Measurements from ENCODE around the gene KCTD20. TPM values are rescaled to one million over a fixed set of nuclear protein-coding genes. Genes with fewer than 3 reads are reported as not detected.
"Not testable (repeated sequence)": the region's sequence is repeated elsewhere in the genome, so short reads cannot be mapped to it uniquely, and the experiment has no call there.

KCTD20 gene
- total and polyA plus RNA-seq, 2 experiments from 2014 or later, result 7.4 to 25.0 TPM

DNA sequence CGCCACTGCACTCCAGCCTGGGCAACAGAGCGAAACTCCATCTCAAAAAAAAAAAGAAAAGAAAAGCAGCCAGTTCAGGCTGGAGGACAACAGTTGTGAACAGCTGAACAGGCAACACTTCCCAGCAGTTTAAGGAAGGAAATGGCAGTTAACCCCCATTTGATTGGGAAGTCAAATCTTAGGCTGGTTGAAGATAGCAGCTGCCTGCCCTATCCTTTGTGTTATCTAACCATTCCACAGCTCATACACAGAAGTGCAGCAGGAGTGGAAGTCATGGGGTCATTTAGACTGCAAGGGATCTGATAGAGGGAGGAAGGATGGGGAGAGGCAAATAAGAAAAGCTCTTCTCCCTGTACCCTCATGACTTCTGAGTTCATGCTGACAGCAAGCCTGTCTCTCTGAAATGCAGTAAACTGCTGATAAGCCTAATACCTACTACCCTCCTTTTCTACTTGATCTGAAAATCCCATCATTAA lies 35.3 kb downstream of the KCTD20 start:
- ATAC-seq (no peak), DNase-seq (ENCODE audit: low spot score) (no peak)
- no peak for TF ChIP-seq NANOG (IDR thresholded peaks at IDR 0.05; ENCODE audit: borderline replicate concordance)
- no peak for TF ChIP-seq STAT1 (IDR thresholded peaks at IDR 0.05; ENCODE audit: unreplicated experiment)
- TF ChIP-seq, protein P1, sequence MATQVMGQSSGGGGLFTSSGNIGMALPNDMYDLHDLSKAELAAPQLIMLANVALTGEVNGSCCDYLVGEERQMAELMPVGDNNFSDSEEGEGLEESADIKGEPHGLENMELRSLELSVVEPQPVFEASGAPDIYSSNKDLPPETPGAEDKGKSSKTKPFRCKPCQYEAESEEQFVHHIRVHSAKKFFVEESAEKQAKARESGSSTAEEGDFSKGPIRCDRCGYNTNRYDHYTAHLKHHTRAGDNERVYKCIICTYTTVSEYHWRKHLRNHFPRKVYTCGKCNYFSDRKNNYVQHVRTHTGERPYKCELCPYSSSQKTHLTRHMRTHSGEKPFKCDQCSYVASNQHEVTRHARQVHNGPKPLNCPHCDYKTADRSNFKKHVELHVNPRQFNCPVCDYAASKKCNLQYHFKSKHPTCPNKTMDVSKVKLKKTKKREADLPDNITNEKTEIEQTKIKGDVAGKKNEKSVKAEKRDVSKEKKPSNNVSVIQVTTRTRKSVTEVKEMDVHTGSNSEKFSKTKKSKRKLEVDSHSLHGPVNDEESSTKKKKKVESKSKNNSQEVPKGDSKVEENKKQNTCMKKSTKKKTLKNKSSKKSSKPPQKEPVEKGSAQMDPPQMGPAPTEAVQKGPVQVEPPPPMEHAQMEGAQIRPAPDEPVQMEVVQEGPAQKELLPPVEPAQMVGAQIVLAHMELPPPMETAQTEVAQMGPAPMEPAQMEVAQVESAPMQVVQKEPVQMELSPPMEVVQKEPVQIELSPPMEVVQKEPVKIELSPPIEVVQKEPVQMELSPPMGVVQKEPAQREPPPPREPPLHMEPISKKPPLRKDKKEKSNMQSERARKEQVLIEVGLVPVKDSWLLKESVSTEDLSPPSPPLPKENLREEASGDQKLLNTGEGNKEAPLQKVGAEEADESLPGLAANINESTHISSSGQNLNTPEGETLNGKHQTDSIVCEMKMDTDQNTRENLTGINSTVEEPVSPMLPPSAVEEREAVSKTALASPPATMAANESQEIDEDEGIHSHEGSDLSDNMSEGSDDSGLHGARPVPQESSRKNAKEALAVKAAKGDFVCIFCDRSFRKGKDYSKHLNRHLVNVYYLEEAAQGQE (IDR thresholded peaks at IDR 0.05; ENCODE audit: unreplicated experiment), result no peak
- TF ChIP-seq, protein P2, sequence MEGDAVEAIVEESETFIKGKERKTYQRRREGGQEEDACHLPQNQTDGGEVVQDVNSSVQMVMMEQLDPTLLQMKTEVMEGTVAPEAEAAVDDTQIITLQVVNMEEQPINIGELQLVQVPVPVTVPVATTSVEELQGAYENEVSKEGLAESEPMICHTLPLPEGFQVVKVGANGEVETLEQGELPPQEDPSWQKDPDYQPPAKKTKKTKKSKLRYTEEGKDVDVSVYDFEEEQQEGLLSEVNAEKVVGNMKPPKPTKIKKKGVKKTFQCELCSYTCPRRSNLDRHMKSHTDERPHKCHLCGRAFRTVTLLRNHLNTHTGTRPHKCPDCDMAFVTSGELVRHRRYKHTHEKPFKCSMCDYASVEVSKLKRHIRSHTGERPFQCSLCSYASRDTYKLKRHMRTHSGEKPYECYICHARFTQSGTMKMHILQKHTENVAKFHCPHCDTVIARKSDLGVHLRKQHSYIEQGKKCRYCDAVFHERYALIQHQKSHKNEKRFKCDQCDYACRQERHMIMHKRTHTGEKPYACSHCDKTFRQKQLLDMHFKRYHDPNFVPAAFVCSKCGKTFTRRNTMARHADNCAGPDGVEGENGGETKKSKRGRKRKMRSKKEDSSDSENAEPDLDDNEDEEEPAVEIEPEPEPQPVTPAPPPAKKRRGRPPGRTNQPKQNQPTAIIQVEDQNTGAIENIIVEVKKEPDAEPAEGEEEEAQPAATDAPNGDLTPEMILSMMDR (conservative IDR thresholded peaks at IDR 0.05; ENCODE audit: low read depth in 2 of 2), result no peak
- no peak for TF ChIP-seq ZNF114 (CRISPR knock-in tag; IDR thresholded peaks at IDR 0.05)
- TF ChIP-seq EZH2 (IDR thresholded peaks at IDR 0.05; ENCODE audit: low read depth, unreplicated experiment), result no peak
- Histone ChIP-seq H2AFZ (no peak overlapping the region), H3K4me1 (ENCODE audit: insufficient read depth) (no peaks in the 10 kb centered on the region), H3K27ac (ENCODE audit: low read depth) (no peak overlapping the region), H3F3A (replicated peaks; ENCODE audit: low read depth) (no peaks in the 10 kb centered on the region), H3K4me3 (no peak overlapping the region), H3K79me2 (replicated peaks; ENCODE audit: insufficient read depth) (no peaks in the 10 kb centered on the region), H3K36me3 (ENCODE audit: insufficient read depth) (peaks cover 11% of the 10 kb centered on the region), H3K27me3 (ENCODE audit: insufficient read depth) (no peaks in the 10 kb centered on the region), H4K20me1 (replicated peaks; ENCODE audit: insufficient read depth) (peaks cover 15% of the 10 kb centered on the region), H3K4me2 (no peak overlapping the region), H3K9me2 (ENCODE audit: insufficient read depth) (no peaks in the 10 kb centered on the region)
- peaks cover 28% of the 10 kb centered on the region for H3K36me3 Mint-ChIP-seq (ENCODE audit: low read depth)
- no peaks in the 10 kb centered on the region; the same call in 2 of the 3 replicates for H3K4me1 Mint-ChIP-seq
- no peak overlapping the region for H3K27ac Mint-ChIP-seq
- H3K4me3 Mint-ChIP-seq, result no peak overlapping the region
- H3K9me3 Mint-ChIP-seq, result no peaks in the 10 kb centered on the region
- H3K27me3 Mint-ChIP-seq (ENCODE audit: insufficient read depth, low read depth, poor library complexity), result no peaks in the 10 kb centered on the region

DNA sequence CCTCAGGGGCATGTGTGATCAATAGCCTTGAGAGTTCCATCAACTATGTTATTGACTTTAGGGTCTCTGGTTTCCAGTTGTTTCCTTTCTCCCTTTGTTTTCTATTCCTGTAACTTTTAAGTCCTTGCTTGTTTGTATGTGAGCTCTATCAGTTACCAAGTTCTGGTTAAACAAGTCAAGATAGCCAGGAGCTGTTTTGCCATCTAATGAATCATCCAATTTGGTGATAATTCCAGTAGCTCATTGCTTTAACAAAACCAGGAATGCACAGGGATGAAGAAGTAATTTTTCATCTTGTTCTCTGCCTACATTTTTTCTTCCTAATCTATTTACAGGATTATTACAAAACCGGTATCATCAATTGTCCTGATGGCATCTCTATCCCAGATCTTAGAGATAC lies 36.5 kb downstream of the KCTD20 start:
- ATAC-seq, result no peak

DNA sequence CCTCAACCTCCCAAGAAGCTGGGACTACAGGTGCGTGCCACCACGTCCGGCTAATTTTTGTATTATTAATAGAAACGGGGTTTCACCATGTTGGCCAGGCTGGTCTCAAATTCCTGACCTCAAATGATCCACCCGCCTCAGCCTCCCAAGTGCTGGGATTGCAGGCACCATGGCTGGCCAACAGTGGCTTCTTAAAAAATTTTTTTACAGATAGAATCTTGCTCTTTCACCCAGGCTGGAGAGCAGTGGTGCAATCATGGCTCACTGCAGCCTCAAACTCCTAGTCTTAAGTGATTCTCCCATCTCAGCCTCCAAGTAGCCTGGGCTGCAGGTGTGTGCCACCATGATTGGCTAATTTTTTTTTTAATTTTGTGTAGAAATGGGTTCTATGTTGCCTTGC lies 40.5 kb downstream of the KCTD20 start:
- not testable (repeated sequence) for H3K9me3 Mint-ChIP-seq; H3K27ac Mint-ChIP-seq; H3K4me1 ChIP-seq (ENCODE audit: insufficient read depth); H3K79me2 ChIP-seq (replicated peaks; ENCODE audit: insufficient read depth); H2AFZ ChIP-seq; H4K20me1 ChIP-seq (replicated peaks; ENCODE audit: insufficient read depth); H3K4me1 Mint-ChIP-seq; H3K4me2 ChIP-seq; H3K4me3 ChIP-seq; H3K27ac ChIP-seq (ENCODE audit: low read depth); DNase-seq (ENCODE audit: low spot score); H3K27me3 ChIP-seq (ENCODE audit: insufficient read depth); H3K9me2 ChIP-seq (ENCODE audit: insufficient read depth); H3K27me3 Mint-ChIP-seq (ENCODE audit: insufficient read depth, low read depth, poor library complexity); H3F3A ChIP-seq (replicated peaks; ENCODE audit: low read depth); H3K4me3 Mint-ChIP-seq; ATAC-seq
- H3K36me3 Mint-ChIP-seq (ENCODE audit: low read depth), result peaks cover 43% of the 10 kb centered on the region
- peaks cover 21% of the 10 kb centered on the region for H3K36me3 ChIP-seq (ENCODE audit: insufficient read depth)

More for the DNA sequence above, 36.5 kb downstream of the KCTD20 start:
- H3K27me3 ChIP-seq (ENCODE audit: insufficient read depth), result no peaks in the 10 kb centered on the region
- no peak overlapping the region for H3K4me2 ChIP-seq
- no peak overlapping the region for H3K27ac ChIP-seq (ENCODE audit: low read depth)
- Mint-ChIP-seq H3K27ac (no peak overlapping the region), H3K4me3 (no peak overlapping the region), H3K27me3 (ENCODE audit: insufficient read depth, low read depth, poor library complexity) (no peaks in the 10 kb centered on the region), H3K4me1 (no peaks in the 10 kb centered on the region; the same call in 2 of the 3 replicates), H3K9me3 (no peaks in the 10 kb centered on the region), H3K36me3 (ENCODE audit: low read depth) (peaks cover 28% of the 10 kb centered on the region)
- H3K4me3 ChIP-seq, result no peak overlapping the region
- no peak for TF ChIP-seq EZH2phosphoT487 (IDR thresholded peaks at IDR 0.05; ENCODE audit: unreplicated experiment)
- TF ChIP-seq ZNF331 (CRISPR knock-in tag; IDR thresholded peaks at IDR 0.05; ENCODE audit: low read depth), result no peak
- no peak for TF ChIP-seq JUNB (IDR thresholded peaks at IDR 0.05; ENCODE audit: unreplicated experiment)
- peaks cover 15% of the 10 kb centered on the region for H4K20me1 ChIP-seq (replicated peaks; ENCODE audit: insufficient read depth)
- H3K79me2 ChIP-seq (replicated peaks; ENCODE audit: insufficient read depth), result no peaks in the 10 kb centered on the region
- H3F3A ChIP-seq (replicated peaks; ENCODE audit: low read depth), result no peaks in the 10 kb centered on the region
- H3K9me2 ChIP-seq (ENCODE audit: insufficient read depth), result no peaks in the 10 kb centered on the region
- DNase-seq (ENCODE audit: low spot score), result no peak
- peaks cover 13% of the 10 kb centered on the region for H3K36me3 ChIP-seq (ENCODE audit: insufficient read depth)
- H2AFZ ChIP-seq, result no peak overlapping the region
- no peaks in the 10 kb centered on the region for H3K4me1 ChIP-seq (ENCODE audit: insufficient read depth)
